Measurements from ENCODE around the gene ZDHHC3.

The ZDHHC3 gene

GRCh38 chr3:45009868-45010267, 33.9 kb upstream of the ZDHHC3 start:
- Histone ChIP-seq H3K9ac (ENCODE audit: low read depth, low read length) (no peak overlapping the region), H2AFZ (ENCODE audit: low read depth, low read length) (no peak overlapping the region), H3K27ac (ENCODE audit: low read length) (no peak overlapping the region), H3K36me3 (ENCODE audit: insufficient read depth, low read length) (peaks cover 45% of the 10 kb centered on the region), H3K4me2 (ENCODE audit: insufficient read depth, low read length) (no peak overlapping the region), H3K9me3 (ENCODE audit: insufficient read depth, low read length, severe bottlenecking) (no peaks in the 10 kb centered on the region), H3K27me3 (ENCODE audit: insufficient read depth, low read length, poor library complexity) (no peaks in the 10 kb centered on the region), H3K4me1 (ENCODE audit: insufficient read depth, low read length) (peaks cover 11% of the 10 kb centered on the region), H4K20me1 (ENCODE audit: insufficient read depth, low read length) (no peaks in the 10 kb centered on the region), H3K4me3 (ENCODE audit: low read depth in 1 of 2, low read length in 2 of 2) (no peak overlapping the region), H3K79me2 (ENCODE audit: insufficient read depth, low read length) (no peaks in the 10 kb centered on the region)
- no peak for TF ChIP-seq EZH2 (IDR thresholded peaks at IDR 0.05; ENCODE audit: borderline replicate concordance, low read depth, low read length, severe bottlenecking)
- TF ChIP-seq, protein P1, sequence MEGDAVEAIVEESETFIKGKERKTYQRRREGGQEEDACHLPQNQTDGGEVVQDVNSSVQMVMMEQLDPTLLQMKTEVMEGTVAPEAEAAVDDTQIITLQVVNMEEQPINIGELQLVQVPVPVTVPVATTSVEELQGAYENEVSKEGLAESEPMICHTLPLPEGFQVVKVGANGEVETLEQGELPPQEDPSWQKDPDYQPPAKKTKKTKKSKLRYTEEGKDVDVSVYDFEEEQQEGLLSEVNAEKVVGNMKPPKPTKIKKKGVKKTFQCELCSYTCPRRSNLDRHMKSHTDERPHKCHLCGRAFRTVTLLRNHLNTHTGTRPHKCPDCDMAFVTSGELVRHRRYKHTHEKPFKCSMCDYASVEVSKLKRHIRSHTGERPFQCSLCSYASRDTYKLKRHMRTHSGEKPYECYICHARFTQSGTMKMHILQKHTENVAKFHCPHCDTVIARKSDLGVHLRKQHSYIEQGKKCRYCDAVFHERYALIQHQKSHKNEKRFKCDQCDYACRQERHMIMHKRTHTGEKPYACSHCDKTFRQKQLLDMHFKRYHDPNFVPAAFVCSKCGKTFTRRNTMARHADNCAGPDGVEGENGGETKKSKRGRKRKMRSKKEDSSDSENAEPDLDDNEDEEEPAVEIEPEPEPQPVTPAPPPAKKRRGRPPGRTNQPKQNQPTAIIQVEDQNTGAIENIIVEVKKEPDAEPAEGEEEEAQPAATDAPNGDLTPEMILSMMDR (IDR thresholded peaks at IDR 0.05; ENCODE audit: borderline replicate concordance, extremely low read depth, low read length, poor library complexity, severe bottlenecking), result no peak
- DNase-seq (no peak), ATAC-seq (ENCODE audit: insufficient read depth, low read depth) (no peak)

- TF ChIP-seq, protein P1 (IDR thresholded peaks at IDR 0.05; ENCODE audit: borderline replicate concordance, extremely low read depth, low read length, poor library complexity, severe bottlenecking), result no peak
- no peak for TF ChIP-seq EZH2 (IDR thresholded peaks at IDR 0.05; ENCODE audit: borderline replicate concordance, low read depth, low read length, severe bottlenecking)
- Histone ChIP-seq H3K4me2 (ENCODE audit: insufficient read depth, low read length) (no peak overlapping the region), H3K4me3 (ENCODE audit: low read depth in 1 of 2, low read length in 2 of 2) (no peak overlapping the region), H3K9me3 (ENCODE audit: insufficient read depth, low read length, severe bottlenecking) (no peaks in the 10 kb centered on the region), H3K9ac (ENCODE audit: low read depth, low read length) (no peak overlapping the region), H3K27me3 (ENCODE audit: insufficient read depth, low read length, poor library complexity) (no peaks in the 10 kb centered on the region), H3K79me2 (ENCODE audit: insufficient read depth, low read length) (no peaks in the 10 kb centered on the region), H3K4me1 (ENCODE audit: insufficient read depth, low read length) (peaks cover 11% of the 10 kb centered on the region), H2AFZ (ENCODE audit: low read depth, low read length) (no peak overlapping the region), H3K27ac (ENCODE audit: low read length) (no peak overlapping the region), H3K36me3 (ENCODE audit: insufficient read depth, low read length) (peaks cover 48% of the 10 kb centered on the region), H4K20me1 (ENCODE audit: insufficient read depth, low read length) (no peaks in the 10 kb centered on the region)
- no peak for ATAC-seq (ENCODE audit: insufficient read depth, low read depth)
- no peak for DNase-seq
These were observed 32.1 kb upstream of the ZDHHC3 start for GRCh38 chr3:45008117-45008516.

DNA sequence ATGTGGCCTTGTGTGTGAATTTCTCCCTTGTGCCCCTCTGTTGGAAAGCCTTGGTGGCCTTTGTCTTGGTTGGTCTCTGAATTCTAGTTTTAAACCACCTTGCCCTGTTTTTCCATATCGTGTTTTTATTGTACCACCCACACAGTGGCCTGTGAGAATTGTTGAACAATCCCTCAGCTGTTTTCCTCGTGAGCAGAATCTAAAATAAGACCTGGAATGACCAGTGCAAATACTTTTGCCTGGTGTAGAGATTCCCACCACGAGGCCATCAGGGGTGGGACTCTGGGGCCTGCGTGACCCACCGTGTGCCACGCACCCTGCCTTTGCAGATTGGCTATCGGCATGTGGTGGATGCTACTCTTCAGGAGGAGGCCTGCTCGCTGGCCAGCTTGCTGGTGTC, 31.1 kb upstream of the ZDHHC3 start:
- TF ChIP-seq EZH2 (IDR thresholded peaks at IDR 0.05; ENCODE audit: borderline replicate concordance, low read depth, low read length, severe bottlenecking), result no peak
- TF ChIP-seq, protein P1 (IDR thresholded peaks at IDR 0.05; ENCODE audit: borderline replicate concordance, extremely low read depth, low read length, poor library complexity, severe bottlenecking), result no peak
- H2AFZ ChIP-seq (ENCODE audit: low read depth, low read length), result no peak overlapping the region
- H3K27ac ChIP-seq (ENCODE audit: low read length), result no peak overlapping the region
- no peaks in the 10 kb centered on the region for H3K27me3 ChIP-seq (ENCODE audit: insufficient read depth, low read length, poor library complexity)
- peaks cover 49% of the 10 kb centered on the region for H3K36me3 ChIP-seq (ENCODE audit: insufficient read depth, low read length)
- peaks cover 11% of the 10 kb centered on the region for H3K4me1 ChIP-seq (ENCODE audit: insufficient read depth, low read length)
- DNase-seq (no peak), ATAC-seq (ENCODE audit: insufficient read depth, low read depth) (no peak)
- no peaks in the 10 kb centered on the region for H4K20me1 ChIP-seq (ENCODE audit: insufficient read depth, low read length)
- no peak overlapping the region for H3K4me2 ChIP-seq (ENCODE audit: insufficient read depth, low read length)
- no peak overlapping the region for H3K9ac ChIP-seq (ENCODE audit: low read depth, low read length)
- H3K4me3 ChIP-seq (ENCODE audit: low read depth in 1 of 2, low read length in 2 of 2), result no peak overlapping the region
- no peaks in the 10 kb centered on the region for H3K79me2 ChIP-seq (ENCODE audit: insufficient read depth, low read length)
- no peaks in the 10 kb centered on the region for H3K9me3 ChIP-seq (ENCODE audit: insufficient read depth, low read length, severe bottlenecking)

- TF ChIP-seq, protein P1 (IDR thresholded peaks at IDR 0.05; ENCODE audit: borderline replicate concordance, extremely low read depth, low read length, poor library complexity, severe bottlenecking), result no peak
- no peak for TF ChIP-seq EZH2 (IDR thresholded peaks at IDR 0.05; ENCODE audit: borderline replicate concordance, low read depth, low read length, severe bottlenecking)
- no peak overlapping the region for H3K27ac ChIP-seq (ENCODE audit: low read length)
- no peaks in the 10 kb centered on the region for H3K79me2 ChIP-seq (ENCODE audit: insufficient read depth, low read length)
- no peaks in the 10 kb centered on the region for H3K9me3 ChIP-seq (ENCODE audit: insufficient read depth, low read length, severe bottlenecking)
- no peaks in the 10 kb centered on the region for H3K27me3 ChIP-seq (ENCODE audit: insufficient read depth, low read length, poor library complexity)
- peaks cover 11% of the 10 kb centered on the region for H3K4me1 ChIP-seq (ENCODE audit: insufficient read depth, low read length)
- H4K20me1 ChIP-seq (ENCODE audit: insufficient read depth, low read length), result no peaks in the 10 kb centered on the region
- no peak overlapping the region for H3K4me2 ChIP-seq (ENCODE audit: insufficient read depth, low read length)
- H3K9ac ChIP-seq (ENCODE audit: low read depth, low read length), result no peak overlapping the region
- H2AFZ ChIP-seq (ENCODE audit: low read depth, low read length), result no peak overlapping the region
- H3K36me3 ChIP-seq (ENCODE audit: insufficient read depth, low read length), result peaks cover 67% of the 10 kb centered on the region
- no peak for DNase-seq
- H3K4me3 ChIP-seq (ENCODE audit: low read depth in 1 of 2, low read length in 2 of 2), result no peak overlapping the region
- no peak for ATAC-seq (ENCODE audit: insufficient read depth, low read depth)
These were observed 27.9 kb upstream of the ZDHHC3 start for GRCh38 chr3:45003859-45004258.

All from DND-41 (cell line).